HCT116 (cell line): ENCODE data around the gene ICOS. TPM values are rescaled to one million over a fixed set of nuclear protein-coding genes. Genes with fewer than 3 reads are reported as not detected.
"Not testable (repeated sequence)": the region's sequence is repeated elsewhere in the genome, so short reads cannot be mapped to it uniquely, and the experiment has no call there.

Experiments
- ATAC-seq: fragments of 200-7000 bp; cut with Tn5 transposase; 2 replicates; pipeline ENCODE4 v1.9.1; 2020; ENCODE audit warnings: mild to moderate bottlenecking, moderate library complexity
- BruUV-seq: library from RNA; stranded (reverse); fragments of 400-500 nt; replicated peaks from 2 replicates; lab custom pipeline; 2021; lab: Mats Ljungman, UMichigan
- CTCF ChIA-PET: fragments of 300-600 bp; sonication (Branson Sonifier 250); formaldehyde crosslinking; loops from one replicate; lab custom pipeline; 2021; ENCODE audit warnings: antibody characterized with exemption; lab: Charles Lee
- POLR2A ChIA-PET: fragments of 300-600, 350-600 bp; sonication (Branson Sonifier 250); formaldehyde crosslinking; loops from one replicate; lab custom pipeline; 2021; ENCODE audit warnings: antibody characterized with exemption; lab: Charles Lee
- RAD21 ChIA-PET, 2 experiments: fragments of 300-600 bp; sonication (Branson Sonifier 250); formaldehyde crosslinking; loops; one replicate each; lab custom pipeline; 2023; ENCODE audit warnings: low total read pairs in 2 of 2; ENCODE audit not compliant: uncharacterized antibody in 2 of 2, unreplicated experiment in 2 of 2, low non-redundant PET in 1 of 2; lab: Charles Lee
- DNase-seq: peaks from one replicate; pipeline ENCODE4 v3.0.0-alpha.2; 2010; ENCODE audit warnings: low read depth, low spot score
- H2AFZ ChIP-seq: fragments of 200-600 bp; shearing (Covaris generic), sonication (generic); 2 replicates; pipeline ENCODE4 v1.6.1; 2017; ENCODE audit warnings: low read depth, mixed run types, mixed read lengths, antibody characterized with exemption, low read length; ENCODE audit not compliant: poor library complexity, severe bottlenecking
- H3K27ac ChIP-seq: 2 replicates; pipeline ENCODE4 v1.5.1; 2012; ENCODE audit warnings: low read depth, low read length
- H3K27me3 ChIP-seq: fragments of 200-600 bp; sonication (generic); 2 replicates; pipeline ENCODE4 v1.6.1; 2016; ENCODE audit warnings: mixed run types, low read length, mixed read lengths; ENCODE audit not compliant: insufficient read depth
- H3K36me3 ChIP-seq, 2 experiments: fragments of 200-500 bp in 1 of 2; fragments of 200-600 bp in 1 of 2; sonication (Bioruptor generic) in 1 of 2; sonication (generic) in 1 of 2; 2 replicates each; pipeline versions ENCODE4 v1.5.1 to v1.6.1; 2014 to 2016; ENCODE audit warnings: low read length in 2 of 2, inconsistent platforms in 1 of 2, mixed read lengths in 1 of 2, mixed run types in 1 of 2; ENCODE audit not compliant: insufficient read depth in 2 of 2, control insufficient read depth in 1 of 2
- H3K4me1 ChIP-seq, 2 experiments: fragments of 200-600 bp in 1 of 2; sonication (generic) in 1 of 2; 2 replicates each; pipeline versions ENCODE4 v1.5.1 to v1.6.1; 2012 to 2017; ENCODE audit warnings: low read length in 2 of 2, inconsistent platforms in 1 of 2, mild to moderate bottlenecking in 1 of 2, mixed read lengths in 1 of 2, mixed run types in 1 of 2, moderate library complexity in 1 of 2; ENCODE audit not compliant: insufficient read depth in 2 of 2, control insufficient read depth in 1 of 2
- H3K4me2 ChIP-seq: fragments of 200-600 bp; sonication (generic); 2 replicates; pipeline ENCODE4 v1.6.1; 2017; ENCODE audit warnings: mixed run types, low read length, mixed read lengths
- H3K4me3 ChIP-seq, 2 experiments: fragments of 200-600 bp in 1 of 2; sonication (generic) in 1 of 2; replicated peaks in 1 of 2; 2 replicates each; pipeline ENCODE4 v1.5.1; 2011 to 2016; ENCODE audit warnings: low read length in 2 of 2, control low read depth in 1 of 2, low read depth in 1 of 2, mild to moderate bottlenecking in 1 of 2, mixed read lengths in 1 of 2, mixed run types in 1 of 2
- H3K79me2 ChIP-seq: fragments of 200-600 bp; sonication (generic); 2 replicates; pipeline ENCODE4 v1.6.1; 2017; ENCODE audit warnings: mild to moderate bottlenecking, mixed run types, low read length, moderate library complexity, mixed read lengths; ENCODE audit not compliant: insufficient read depth
- H3K9ac ChIP-seq: fragments of 200-600 bp; sonication (generic); 2 replicates; pipeline ENCODE4 v1.6.1; 2016; ENCODE audit warnings: low read length, mixed read lengths
- H3K9me2 ChIP-seq: fragments of 200-600 bp; sonication (generic), shearing (Covaris generic); 2 replicates; pipeline ENCODE4 v1.6.1; 2017; ENCODE audit warnings: mixed run types, mild to moderate bottlenecking, moderate library complexity; ENCODE audit not compliant: insufficient read depth
- H3K9me3 ChIP-seq, 2 experiments: fragments of 200-500 bp in 1 of 2; fragments of 200-600 bp in 1 of 2; sonication (Bioruptor generic) in 1 of 2; sonication (generic) in 1 of 2; 2 replicates each; pipeline ENCODE4 v1.6.1; 2014 to 2017; ENCODE audit warnings: low read length in 2 of 2, mixed read lengths in 2 of 2, inconsistent platforms in 1 of 2, low read depth in 1 of 2, mild to moderate bottlenecking in 1 of 2, mixed run types in 1 of 2, moderate library complexity in 1 of 2; ENCODE audit not compliant: control insufficient read depth in 1 of 2, insufficient read depth in 1 of 2
- H4K20me1 ChIP-seq: fragments of 200-600 bp; sonication (generic), shearing (Covaris generic); 2 replicates; pipeline ENCODE4 v1.6.1; 2017; ENCODE audit warnings: mixed run types, mild to moderate bottlenecking, moderate library complexity; ENCODE audit not compliant: insufficient read depth
- ELF1 ChIP-seq: IDR thresholded peaks from 2 replicates; pipeline ENCODE4 v1.6.1; 2012; ENCODE audit warnings: low read depth, borderline replicate concordance
- FOSL1 ChIP-seq: IDR thresholded peaks from 2 replicates; pipeline ENCODE4 v1.6.1; 2012; ENCODE audit warnings: low read depth
- JUND ChIP-seq: IDR thresholded peaks from 2 replicates; pipeline ENCODE4 v1.6.1; 2012
- RAD21 ChIP-seq: IDR thresholded peaks from 2 replicates; pipeline ENCODE4 v1.6.1; 2012; ENCODE audit warnings: low read depth, mild to moderate bottlenecking
- SIN3A ChIP-seq: IDR thresholded peaks from 2 replicates; pipeline ENCODE4 v1.6.1; 2012; ENCODE audit warnings: low read depth
- TCF7L2 ChIP-seq: IDR thresholded peaks from 2 replicates; pipeline ENCODE4 v1.7.0; 2011; ENCODE audit warnings: borderline replicate concordance, inconsistent platforms; ENCODE audit not compliant: insufficient read depth, insufficient read length; ENCODE audit errors: extremely low read depth
- ZBTB33 ChIP-seq: IDR thresholded peaks from 2 replicates; pipeline ENCODE4 v1.6.1; 2011; ENCODE audit warnings: mild to moderate bottlenecking, low read length, moderate library complexity; ENCODE audit not compliant: insufficient replicate concordance; ENCODE audit errors: extremely low read depth
- ZNF274 ChIP-seq: fragments of 200-500 bp; sonication (Bioruptor generic); IDR thresholded peaks from 2 replicates; pipeline ENCODE4 v1.6.1; 2014; ENCODE audit warnings: mild to moderate bottlenecking, low read depth, low read length, inconsistent platforms
- intact Hi-C: fragments of 100-400 bp; cut with micrococcal nuclease; formaldehyde crosslinking; loops from 2 replicates; pipeline ENCODE4 v1.10.0; 2022
- total RNA-seq: library from RNA; stranded (reverse); gene quantifications from one replicate; pipeline ENCODE4 v1.2.1, GENCODE V29; 2021; ENCODE audit not compliant: unreplicated experiment

Gene ICOS
- total RNA-seq, 1 experiment from 2014 or later = not detected

GRCh38 chr2:203983064-203983715, 46.6 kb downstream of the ICOS start:
- DNase-seq = no peak
- Histone ChIP-seq H2AFZ (no peak overlapping the region), H3K4me1 (no peaks in the 10 kb centered on the region), H3K36me3 (no peaks in the 10 kb centered on the region), H3K4me3 (no peak overlapping the region), H3K27me3 (no peaks in the 10 kb centered on the region), H3K79me2 (no peaks in the 10 kb centered on the region), H3K4me2 (no peak overlapping the region), H3K9me3 (no peaks in the 10 kb centered on the region), H3K9ac (no peak overlapping the region), H4K20me1 (no peaks in the 10 kb centered on the region), H3K27ac (no peak overlapping the region), H3K9me2 (no peaks in the 10 kb centered on the region)
- no peak for ATAC-seq
- TF ChIP-seq ZBTB33 (no peak), JUND (no peak), ZNF274 (no peak), SIN3A (no peak), RAD21 (no peak), FOSL1 (no peak), TCF7L2 (no peak), ELF1 (no peak)
- intact Hi-C loops = no loop called here
- BruUV-seq = no TSS peak
- ChIA-PET POLR2A (no interaction called here), RAD21 (no interaction called here), CTCF (no interaction called here)

GRCh38 chr2:203985978-203986377, 49.4 kb downstream of the ICOS start:
- H2AFZ ChIP-seq, H3K4me2 ChIP-seq, ATAC-seq, H3K79me2 ChIP-seq, CTCF ChIA-PET, H3K9me2 ChIP-seq, POLR2A ChIA-PET, H3K4me1 ChIP-seq, H3K4me3 ChIP-seq, intact Hi-C loops, RAD21 ChIA-PET, DNase-seq, H3K9ac ChIP-seq, H3K9me3 ChIP-seq, H3K27ac ChIP-seq, H3K36me3 ChIP-seq, H4K20me1 ChIP-seq, BruUV-seq, H3K27me3 ChIP-seq: not testable (repeated sequence)
